ENCODE measurements around the gene DNAH17.

- TF ChIP-seq CTCF (IDR thresholded peaks at IDR 0.05) (no peak), POLR2A (IDR thresholded peaks at IDR 0.05) (no peak)
Measured at GRCh38 chr17:78581304-78581703, 4.1 kb upstream of the DNAH17 start.
